H1 (cell line): ENCODE measurements around the gene GIGYF2. TPM values are rescaled to one million over a fixed set of nuclear protein-coding genes. Genes with fewer than 3 reads are reported as not detected.

Experiments used
- RNF2 ChIP-seq: fragments of 200-900, 300-1000 bp; sonication (generic); IDR thresholded peaks from 2 replicates; pipeline ENCODE4 v1.7.1; 2016; ENCODE audit warnings: borderline replicate concordance, low read depth, mild to moderate bottlenecking, antibody characterized with exemption, low read length; ENCODE audit not compliant: poor library complexity, severe bottlenecking; ENCODE audit errors: missing control alignments
- polyA plus RNA-seq, 7 experiments: library from polyadenylated mRNA; depleted of rRNA in 3 of 7; stranded (reverse) in 5 of 7; unstranded in 2 of 7; fragments of >200 nt in 5 of 7; fragments of 200-250 nt in 2 of 7; gene quantifications; 1 replicate in 5 of 7; 2 replicates in 1 of 7; 4 replicates in 1 of 7; pipeline versions ENCODE4 v1.2.1 to v1.2.3, GENCODE V29; 2011 to 2013; ENCODE audit warnings: missing spikeins in 2 of 7, mixed read lengths in 2 of 7
- total RNA-seq: library from RNA; stranded (reverse); fragmentation: NEBNext Ultra II Directional; extraction: Animal tissue kit (Norgen Biotek cat#: 25700); gene quantifications from 2 replicates; pipeline ENCODE4 v1.2.1, GENCODE V29; 2021

The GIGYF2 gene
- total and polyA plus RNA-seq, 2 of the 8 experiments (the other 6 are each of a cell fraction or from before 2014, with no cell fraction given): 22.3 to 62.0 TPM

DNA sequence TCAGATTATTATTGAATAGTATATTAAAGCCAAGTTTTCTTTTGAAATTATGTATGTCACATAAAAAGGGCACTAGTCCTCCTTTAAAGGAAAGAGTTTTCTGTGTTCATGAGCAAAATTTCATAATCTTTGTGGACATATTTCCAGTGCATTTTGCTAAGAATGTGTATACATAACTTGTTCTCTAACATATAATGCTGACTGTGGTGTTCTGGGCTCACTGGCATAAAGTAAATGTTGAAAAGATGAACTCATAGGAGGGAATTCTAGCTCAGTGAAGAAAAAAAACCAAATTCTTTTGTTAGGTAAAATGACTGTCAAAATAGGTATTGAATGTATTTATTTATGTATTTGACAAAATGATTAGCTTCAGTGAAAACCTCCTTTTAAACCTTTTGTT lies 73.1 kb downstream of the GIGYF2 start (continued):
- no peak for TF ChIP-seq RNF2
